Neuronal stem cell (in vitro differentiated cells): ENCODE data around the gene MSRB2.
A peak's percentile ranks its signal among the peaks of the same experiment; 100 is the strongest.

Experiments used
- DNase-seq: peaks from one replicate; pipeline ENCODE4 v3.0.0-alpha.2; 2013; ENCODE audit warnings: low spot score
- H2AFZ ChIP-seq: one replicate; pipeline ENCODE4 v1.6.1; 2013; ENCODE audit warnings: mild to moderate bottlenecking, low read length, inconsistent platforms
- H2AK5ac ChIP-seq: 2 replicates; pipeline ENCODE4 v1.6.1; 2013; ENCODE audit warnings: low read depth, mild to moderate bottlenecking, inconsistent platforms, low read length, moderate library complexity, mixed read lengths
- H2BK120ac ChIP-seq: 2 replicates; pipeline ENCODE4 v1.6.1; 2013; ENCODE audit warnings: low read depth, mild to moderate bottlenecking, inconsistent platforms, low read length, moderate library complexity, mixed read lengths
- H2BK12ac ChIP-seq: one replicate; pipeline ENCODE4 v1.6.1; 2013; ENCODE audit warnings: low read length, inconsistent platforms
- H2BK15ac ChIP-seq: 2 replicates; pipeline ENCODE4 v1.6.1; 2013; ENCODE audit warnings: mild to moderate bottlenecking, low read length, inconsistent platforms, mixed read lengths
- H2BK5ac ChIP-seq: one replicate; pipeline ENCODE4 v1.6.1; 2013; ENCODE audit warnings: inconsistent platforms, mild to moderate bottlenecking, low read length, moderate library complexity
- H3K14ac ChIP-seq: one replicate; pipeline ENCODE4 v1.6.1; 2013; ENCODE audit warnings: low read length, inconsistent platforms
- H3K18ac ChIP-seq: 2 replicates; pipeline ENCODE4 v1.6.1; 2013; ENCODE audit warnings: low read length, inconsistent platforms
- H3K23ac ChIP-seq: 2 replicates; pipeline ENCODE4 v1.6.1; 2013; ENCODE audit warnings: low read depth, mild to moderate bottlenecking, mixed read lengths, low read length, inconsistent platforms; ENCODE audit not compliant: poor library complexity
- H3K27ac ChIP-seq: replicated peaks from 3 replicates; pipeline ENCODE4 v1.5.1; 2013; ENCODE audit warnings: low read length, inconsistent platforms
- H3K27me3 ChIP-seq, 3 experiments: 2 replicates each; pipeline ENCODE4 v1.6.1; 2013; ENCODE audit warnings: low read length in 3 of 3, mild to moderate bottlenecking in 2 of 3, inconsistent platforms in 1 of 3, low read depth in 1 of 3, mixed read lengths in 1 of 3, moderate library complexity in 1 of 3; ENCODE audit not compliant: control insufficient read depth in 3 of 3, insufficient read depth in 3 of 3
- H3K36me3 ChIP-seq, 2 donors: replicated peaks in 1 of 2; 2 replicates each; pipeline ENCODE4 v1.6.1; 2013; ENCODE audit warnings: low read length in 2 of 2; ENCODE audit not compliant: control insufficient read depth in 2 of 2, insufficient read depth in 2 of 2
- H3K4ac ChIP-seq: 2 replicates; pipeline ENCODE4 v1.6.1; 2013; ENCODE audit warnings: inconsistent platforms, mild to moderate bottlenecking, low read length, moderate library complexity
- H3K4me1 ChIP-seq, 2 donors: 1 replicate in 1 of 2; 2 replicates in 1 of 2; pipeline ENCODE4 v1.6.1; 2013; ENCODE audit warnings: low read length in 2 of 2, low read depth in 1 of 2; ENCODE audit not compliant: control insufficient read depth in 2 of 2, insufficient read depth in 1 of 2
- H3K4me2 ChIP-seq: one replicate; pipeline ENCODE4 v1.6.1; 2013; ENCODE audit warnings: mild to moderate bottlenecking, low read length, inconsistent platforms; ENCODE audit not compliant: insufficient read depth, poor library complexity, severe bottlenecking
- H3K4me3 ChIP-seq, 2 donors: 2 replicates each; pipeline ENCODE4 v1.5.1; 2013; ENCODE audit warnings: low read length in 2 of 2, mild to moderate bottlenecking in 2 of 2, inconsistent platforms in 1 of 2, moderate library complexity in 1 of 2
- H3K79me1 ChIP-seq: one replicate; pipeline ENCODE4 v1.6.1; 2013; ENCODE audit warnings: low read depth, mild to moderate bottlenecking, inconsistent platforms, low read length, moderate library complexity
- H3K9ac ChIP-seq: one replicate; pipeline ENCODE4 v1.6.1; 2013; ENCODE audit warnings: mild to moderate bottlenecking, low read depth, low read length, inconsistent platforms; ENCODE audit not compliant: poor library complexity
- H3K9me3 ChIP-seq, 2 donors: replicated peaks in 1 of 2; 2 replicates each; pipeline versions ENCODE3 to v1.6.1; 2013; ENCODE audit warnings: low read length in 2 of 2, mild to moderate bottlenecking in 2 of 2, inconsistent platforms in 1 of 2, low read depth in 1 of 2, mixed read lengths in 1 of 2, moderate library complexity in 1 of 2; ENCODE audit not compliant: control insufficient read depth in 2 of 2, insufficient read depth in 1 of 2
- H4K8ac ChIP-seq: one replicate; pipeline ENCODE4 v1.6.1; 2013; ENCODE audit warnings: low read depth, mild to moderate bottlenecking, inconsistent platforms, low read length, moderate library complexity
- H4K91ac ChIP-seq: one replicate; pipeline ENCODE4 v1.6.1; 2013; ENCODE audit warnings: low read length, low read depth, mild to moderate bottlenecking, inconsistent platforms; ENCODE audit not compliant: poor library complexity
- WGBS, 2 donors: extraction: QIAGEN DNeasy Blood & Tissue Kit; methylation state at CpG; one replicate each; pipeline ENCODE4 v1.1.7; 2013; ENCODE audit warnings: missing lambda C conversion rate in 2 of 2, mixed read lengths in 1 of 2; ENCODE audit not compliant: insufficient read length in 2 of 2, insufficient replicate concordance in 1 of 2; ENCODE audit errors: extremely low coverage in 2 of 2; 5-methylcytosine and 5-hydroxymethylcytosine counted together

The MSRB2 gene

GRCh38 chr10:23148214-23148613 is 52.8 kb downstream of the MSRB2 start:
- DNase-seq, result no peak
- H3K79me1 ChIP-seq, result peaks cover 2% of the 10 kb centered on the region
- H3K23ac ChIP-seq, result peak overlapping the region; percentile 80
- no peaks in the 10 kb centered on the region for H3K4me1 ChIP-seq
- peak overlapping the region; percentile 79 for H3K14ac ChIP-seq
- no peak overlapping the region for H2BK5ac ChIP-seq
- H2BK15ac ChIP-seq, result no peak overlapping the region
- H3K4ac ChIP-seq, result no peak overlapping the region
- H3K4me2 ChIP-seq, result no peak overlapping the region
- no peak overlapping the region for H3K27ac ChIP-seq
- peaks cover 0 to 1% of the 10 kb centered on the region in 2 donors for H3K36me3 ChIP-seq
- peak overlapping the region; percentile 72 for H4K8ac ChIP-seq
- H2BK120ac ChIP-seq, result no peak overlapping the region
- peaks cover 0 to 3% of the 10 kb centered on the region in 2 donors for H3K9me3 ChIP-seq
- no peak overlapping the region for H2AK5ac ChIP-seq
- H3K27me3 ChIP-seq, result no peaks in the 10 kb centered on the region
- H2AFZ ChIP-seq, result no peak overlapping the region
- H4K91ac ChIP-seq, result no peak overlapping the region
- H3K18ac ChIP-seq, result peak overlapping the region; percentile 13
- no peak overlapping the region for H3K9ac ChIP-seq
- H2BK12ac ChIP-seq, result no peak overlapping the region
- no CpG with 5 or more reads among the region's 19 CpGs for WGBS, 2 donors
- peak overlapping the region in 1 of 2 donors; percentile 72 for H3K4me3 ChIP-seq

GRCh38 chr10:23150091-23150490 is 54.7 kb downstream of the MSRB2 start:
- no peaks in the 10 kb centered on the region for H3K27me3 ChIP-seq
- H3K4me3 ChIP-seq, result no peak overlapping the region
- no peak overlapping the region for H4K8ac ChIP-seq
- H3K4ac ChIP-seq, result no peak overlapping the region
- H2BK5ac ChIP-seq, result no peak overlapping the region
- no peak overlapping the region for H3K4me2 ChIP-seq
- no peak overlapping the region for H2BK120ac ChIP-seq
- no peak overlapping the region for H3K23ac ChIP-seq
- H3K79me1 ChIP-seq, result peaks cover 2% of the 10 kb centered on the region
- H4K91ac ChIP-seq, result no peak overlapping the region
- peaks cover 0 to 3% of the 10 kb centered on the region in 2 donors for H3K9me3 ChIP-seq
- H2BK12ac ChIP-seq, result no peak overlapping the region
- no peaks in the 10 kb centered on the region for H3K4me1 ChIP-seq
- H3K14ac ChIP-seq, result no peak overlapping the region
- H3K9ac ChIP-seq, result no peak overlapping the region
- H2AK5ac ChIP-seq, result no peak overlapping the region
- DNase-seq, result no peak
- H3K36me3 ChIP-seq, result peaks cover 0 to 1% of the 10 kb centered on the region in 2 donors
- no CpG with 5 or more reads among the region's 4 CpGs for WGBS, 2 donors
- no peak overlapping the region for H2BK15ac ChIP-seq
- H2AFZ ChIP-seq, result no peak overlapping the region
- H3K18ac ChIP-seq, result no peak overlapping the region
- H3K27ac ChIP-seq, result no peak overlapping the region

- no peaks in the 10 kb centered on the region for H3K27me3 ChIP-seq
- no peaks in the 10 kb centered on the region for H3K4me1 ChIP-seq
- H3K18ac ChIP-seq, result no peak overlapping the region
- no peak overlapping the region for H3K4me2 ChIP-seq
- no peak overlapping the region for H2AFZ ChIP-seq
- no peak overlapping the region for H4K8ac ChIP-seq
- DNase-seq, result no peak
- no peak overlapping the region for H2BK12ac ChIP-seq
- H2BK5ac ChIP-seq, result no peak overlapping the region
- H2AK5ac ChIP-seq, result no peak overlapping the region
- no peak overlapping the region for H3K4ac ChIP-seq
- H3K36me3 ChIP-seq, result peaks cover 0 to 1% of the 10 kb centered on the region in 2 donors
- peaks cover 0 to 3% of the 10 kb centered on the region in 2 donors for H3K9me3 ChIP-seq
- no peak overlapping the region for H3K23ac ChIP-seq
- peaks cover 2% of the 10 kb centered on the region for H3K79me1 ChIP-seq
- no peak overlapping the region for H3K14ac ChIP-seq
- H2BK120ac ChIP-seq, result no peak overlapping the region
- H3K9ac ChIP-seq, result no peak overlapping the region
- no peak overlapping the region for H3K27ac ChIP-seq
- H2BK15ac ChIP-seq, result no peak overlapping the region
- WGBS, 2 donors, result no CpG with 5 or more reads among the region's 12 CpGs
- no peak overlapping the region for H4K91ac ChIP-seq
- no peak overlapping the region for H3K4me3 ChIP-seq
Observed at GRCh38 chr10:23150610-23151009, 55.2 kb downstream of the MSRB2 start.

GRCh38 chr10:23151071-23151470 is 55.7 kb downstream of the MSRB2 start:
- DNase-seq, result no peak
- Histone ChIP-seq H2BK120ac (no peak overlapping the region), H3K9ac (no peak overlapping the region), H3K27me3 (peaks cover 0 to 3% (median 0%) of the 10 kb centered on the region in 3 experiments), H2BK12ac (no peak overlapping the region), H2BK5ac (no peak overlapping the region), H3K9me3 (peaks cover 0 to 3% of the 10 kb centered on the region in 2 donors), H2AK5ac (no peak overlapping the region), H3K36me3 (peaks cover 0 to 1% of the 10 kb centered on the region in 2 donors), H3K14ac (no peak overlapping the region), H3K4me1 (no peaks in the 10 kb centered on the region), H2AFZ (no peak overlapping the region), H3K4me3 (no peak overlapping the region), H2BK15ac (no peak overlapping the region), H3K4me2 (no peak overlapping the region), H3K23ac (no peak overlapping the region), H3K4ac (no peak overlapping the region), H4K8ac (no peak overlapping the region), H3K18ac (no peak overlapping the region), H3K79me1 (peaks cover 2% of the 10 kb centered on the region), H3K27ac (no peak overlapping the region), H4K91ac (no peak overlapping the region)
- WGBS, 2 donors, result no CpG with 5 or more reads among the region's 7 CpGs
